Mucosa of descending colon (tissue), 3 donors: ENCODE results near the gene HOXB13. TPM values are rescaled to one million over a fixed set of nuclear protein-coding genes. Genes with fewer than 3 reads are reported as not detected.

Experiments
- ATAC-seq: fragments of 200-7000 bp; cut with Tn5 transposase; one replicate; pipeline ENCODE4 v1.9.1; 2020; ENCODE audit warnings: mild to moderate bottlenecking, moderate library complexity
- DNase-seq, 3 donors: peaks; one replicate each; pipeline ENCODE4 v3.0.0-alpha.2; 2020
- H3K36me3 ChIP-seq: fragments of 200-600 bp; one replicate; pipeline ENCODE4 v1.8.0; 2021; ENCODE audit warnings: low read depth, mild to moderate bottlenecking
- H3K4me1 ChIP-seq: fragments of 200-600 bp; one replicate; pipeline ENCODE4 v1.8.0; 2021; ENCODE audit warnings: low read depth, mild to moderate bottlenecking
- H3K4me3 ChIP-seq: fragments of 200-600 bp; one replicate; pipeline ENCODE4 v1.8.0; 2021; ENCODE audit warnings: mild to moderate bottlenecking
- H3K9me3 ChIP-seq: fragments of 200-600 bp; one replicate; pipeline ENCODE4 v1.8.0; 2021; ENCODE audit warnings: mild to moderate bottlenecking
- CTCF ChIP-seq: fragments of 200-600 bp; IDR thresholded peaks from one replicate; pipeline ENCODE4 v1.8.0; 2022; ENCODE audit warnings: antibody characterized with exemption, mild to moderate bottlenecking
- intact Hi-C, 2 donors: fragments of 100-400 bp; cut with DNase I in 1 of 2; cut with micrococcal nuclease in 1 of 2; formaldehyde crosslinking; loops; one replicate each; pipeline versions ENCODE4 v1.11.0 to v1.11.1; 2022; cut with DNase I, micrococcal nuclease
- total RNA-seq, 3 donors: library from RNA; stranded (reverse); fragmentation: NEBNext Ultra II Directional in 2 of 3; extraction: Animal tissue kit (Norgen Biotek cat#: 25700) in 2 of 3; gene quantifications; one replicate each; pipeline versions ENCODE4 v1.2.1 to v1.2.4, GENCODE V29; 2021 to 2023
- donor health status: DM: no; HTN: no; CAD: no; lungs with moderate emphysema.
- donor health status: DM: no; HTN: no; CAD: no.
- donor health status: DM: no; HTN: yes; CAD: no.

HOXB13 gene
- total RNA-seq, 3 donors from 2014 or later = 12.2 to 65.4 (median 48.2) TPM

GRCh38 chr17:48711128-48711527 lies 17.4 kb downstream of the HOXB13 start:
- H3K4me3 ChIP-seq = no peak overlapping the region
- intact Hi-C loops = no loop called here
- no peak for TF ChIP-seq CTCF
- DNase-seq = no peak
- H3K36me3 ChIP-seq = no peaks in the 10 kb centered on the region
- H3K4me1 ChIP-seq = peaks cover 6% of the 10 kb centered on the region
- ATAC-seq = no peak
- H3K9me3 ChIP-seq = no peaks in the 10 kb centered on the region

- ATAC-seq (no peak), DNase-seq (no peak)
- Histone ChIP-seq H3K36me3 (no peaks in the 10 kb centered on the region), H3K4me3 (no peak overlapping the region), H3K9me3 (no peaks in the 10 kb centered on the region), H3K4me1 (no peaks in the 10 kb centered on the region)
- intact Hi-C loops = no loop called here
- TF ChIP-seq CTCF = no peak
Measured at GRCh38 chr17:48704361-48705248, 23.9 kb downstream of the HOXB13 start.

GRCh38 chr17:48701864-48702532 lies 26.6 kb downstream of the HOXB13 start:
- H3K36me3 ChIP-seq = no peaks in the 10 kb centered on the region
- no peaks in the 10 kb centered on the region for H3K4me1 ChIP-seq
- no peak overlapping the region for H3K4me3 ChIP-seq
- TF ChIP-seq CTCF = no peak
- DNase-seq = no peak
- intact Hi-C loops = no loop called here
- no peaks in the 10 kb centered on the region for H3K9me3 ChIP-seq
- ATAC-seq = no peak

- Histone ChIP-seq H3K9me3 (no peaks in the 10 kb centered on the region), H3K4me3 (no peak overlapping the region), H3K36me3 (no peaks in the 10 kb centered on the region), H3K4me1 (no peaks in the 10 kb centered on the region)
- no peak for ATAC-seq
- TF ChIP-seq CTCF = no peak
- intact Hi-C loops = no loop called here
- no peak for DNase-seq
Measured at GRCh38 chr17:48693178-48693577, 35.4 kb downstream of the HOXB13 start.

GRCh38 chr17:48692049-48692448 lies 36.5 kb downstream of the HOXB13 start:
- ATAC-seq = no peak
- Histone ChIP-seq H3K36me3 (no peaks in the 10 kb centered on the region), H3K4me1 (no peaks in the 10 kb centered on the region), H3K9me3 (no peaks in the 10 kb centered on the region), H3K4me3 (no peak overlapping the region)
- DNase-seq = no peak
- no peak for TF ChIP-seq CTCF
- intact Hi-C loops = no loop called here
